Kidney epithelial cell (primary cell): ENCODE measurements around the gene CALD1. TPM values are rescaled to one million over a fixed set of nuclear protein-coding genes. Genes with fewer than 3 reads are reported as not detected.
A peak's percentile ranks its signal among the peaks of the same experiment; 100 is the strongest.

Source experiments
- DNase-seq: peaks from one replicate; pipeline ENCODE4 v3.0.0-alpha.2; 2010; ENCODE audit warnings: low read depth
- H3K27me3 ChIP-seq: 2 replicates; pipeline ENCODE4 v1.6.0; 2011; ENCODE audit warnings: low read length; ENCODE audit not compliant: control insufficient read depth, insufficient read depth
- H3K36me3 ChIP-seq: 2 replicates; pipeline ENCODE4 v1.5.1; 2011; ENCODE audit warnings: low read length; ENCODE audit not compliant: control insufficient read depth, insufficient read depth
- H3K4me3 ChIP-seq: 2 replicates; pipeline ENCODE4 v1.5.1; 2011; ENCODE audit warnings: low read depth, mild to moderate bottlenecking, control low read depth, low read length
- CTCF ChIP-seq: IDR thresholded peaks from 2 replicates; pipeline ENCODE4 v1.5.1; 2011; ENCODE audit warnings: mild to moderate bottlenecking, moderate library complexity, low read length, control low read depth, inconsistent platforms; ENCODE audit not compliant: insufficient read depth, poor library complexity, severe bottlenecking
- total RNA-seq: library from RNA; depleted of rRNA; stranded (reverse); fragments of >200 nt; gene quantifications from 2 replicates; pipeline ENCODE4 v1.2.3, GENCODE V29; 2015

CALD1 gene
- total RNA-seq, 1 donor from 2014 or later = 255 TPM

- TF ChIP-seq CTCF = no peak
- H3K36me3 ChIP-seq = no peaks in the 10 kb centered on the region
- no peak for DNase-seq
- no peak overlapping the region for H3K4me3 ChIP-seq
- H3K27me3 ChIP-seq = no peaks in the 10 kb centered on the region
These were observed 99.4 kb downstream of the CALD1 start for GRCh38 chr7:134878746-134879357.

DNA sequence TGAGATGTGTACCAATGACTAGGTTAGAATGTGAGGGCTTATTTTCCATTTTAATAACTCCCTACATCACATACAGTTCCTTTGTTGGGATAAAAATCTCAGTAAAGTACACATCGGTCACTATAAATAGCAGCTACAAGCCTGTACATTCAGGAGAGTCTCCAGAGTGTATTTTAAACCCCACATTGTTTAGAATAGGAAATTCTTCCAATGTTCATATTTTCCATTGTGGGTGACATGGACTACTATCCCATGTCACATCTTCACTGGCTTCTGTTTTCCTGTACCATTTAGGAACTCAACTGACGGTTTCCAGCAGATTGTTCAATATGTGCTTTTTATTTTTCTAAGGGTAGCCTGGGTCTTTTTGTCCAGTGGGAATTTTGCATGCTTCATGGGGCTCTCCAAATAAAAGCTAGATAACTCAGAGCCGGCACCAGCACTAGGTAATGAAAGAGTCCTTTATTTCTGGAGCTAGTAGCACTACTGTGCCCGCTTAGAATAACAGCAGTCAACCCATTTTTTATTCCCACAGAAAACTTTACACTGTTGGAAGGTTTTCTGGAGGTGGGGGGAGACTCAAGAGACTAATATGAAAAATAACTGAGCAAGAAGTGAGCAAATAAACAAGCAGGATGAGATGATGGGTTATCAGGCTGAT lies 100.5 kb downstream of the CALD1 start:
- H3K27me3 ChIP-seq = no peaks in the 10 kb centered on the region
- no peak for DNase-seq
- TF ChIP-seq CTCF = no peak
- no peaks in the 10 kb centered on the region for H3K36me3 ChIP-seq
- no peak overlapping the region for H3K4me3 ChIP-seq

- TF ChIP-seq CTCF = no peak
- Histone ChIP-seq H3K36me3 (no peaks in the 10 kb centered on the region), H3K4me3 (no peak overlapping the region), H3K27me3 (no peaks in the 10 kb centered on the region)
- DNase-seq = no peak
These were observed 103.0 kb downstream of the CALD1 start for GRCh38 chr7:134882481-134882880.

GRCh38 chr7:134885967-134886352 lies 106.5 kb downstream of the CALD1 start:
- TF ChIP-seq CTCF = no peak
- H3K27me3 ChIP-seq = no peaks in the 10 kb centered on the region
- peak; percentile 60 for DNase-seq
- H3K36me3 ChIP-seq = no peaks in the 10 kb centered on the region
- no peak overlapping the region for H3K4me3 ChIP-seq

- no peak for TF ChIP-seq CTCF
- no peak for DNase-seq
- no peaks in the 10 kb centered on the region for H3K36me3 ChIP-seq
- H3K27me3 ChIP-seq = no peaks in the 10 kb centered on the region
- H3K4me3 ChIP-seq = no peak overlapping the region
These were observed 107.1 kb downstream of the CALD1 start for GRCh38 chr7:134886353-134887057.
